A549 (cell line): ENCODE results near the gene EBLN2. TPM values are rescaled to one million over a fixed set of nuclear protein-coding genes. Genes with fewer than 3 reads are reported as not detected.

ENCODE experiments used
- ATAC-seq, 2 experiments: fragments of 200-7000 bp in 1 of 2; fragments of >200 bp in 1 of 2; cut with Nextera tagmentation in 1 of 2; cut with Tn5 transposase in 1 of 2; 3 replicates each; pipeline versions ENCODE4 v1.8.0 to v1.9.1; 2018 to 2020; ENCODE audit warnings: mild to moderate bottlenecking in 1 of 2, moderate library complexity in 1 of 2
- CTCF ChIA-PET: fragments of 300-600 bp; sonication (Branson Sonifier 250); formaldehyde crosslinking; extraction: SDS; loops from one replicate; lab custom pipeline; 2021; ENCODE audit warnings: antibody characterized with exemption, inconsistent platforms; lab: Yijun Ruan, JAX
- POLR2A ChIA-PET: fragments of 350-600 bp; formaldehyde crosslinking; extraction: SDS; loops from one replicate; lab custom pipeline; 2021; ENCODE audit warnings: antibody characterized with exemption, inconsistent platforms; lab: Yijun Ruan, JAX
- DNase-seq, 2 experiments: peaks; one replicate each; pipeline versions ENCODE4 v3.0.0 to v3.0.0-alpha.2; 2011 to 2016; ENCODE audit warnings: low read depth in 1 of 2, low spot score in 1 of 2
- FAIRE-seq: peaks from 2 replicates; lab custom pipeline; 2011; peaks lifted over from hg19 to GRCh38; lab: Jason Lieb, UNC
- H3K27ac ChIP-seq, 2 experiments: fragments of >200 bp; sonication (Bioruptor Twin); formaldehyde crosslinking; 3 replicates each; pipeline ENCODE4 v1.5.1; 2016 to 2017
- H3K4me1 ChIP-seq: fragments of >200 bp; sonication (Bioruptor Twin); formaldehyde crosslinking; 3 replicates; pipeline ENCODE4 v1.6.1; 2016
- H3K4me2 ChIP-seq: fragments of >200 bp; sonication (Bioruptor Twin); formaldehyde crosslinking; 3 replicates; pipeline ENCODE4 v1.6.1; 2016
- H3K4me3 ChIP-seq: fragments of >200 bp; sonication (Bioruptor Twin); formaldehyde crosslinking; 3 replicates; pipeline ENCODE4 v1.5.1; 2016
- H3K9me3 ChIP-seq: fragments of >200 bp; sonication (Bioruptor Twin); formaldehyde crosslinking; 3 replicates; pipeline ENCODE4 v1.6.1; 2016
- BCL3 ChIP-seq: fragments of >200 bp; sonication (Bioruptor Twin); formaldehyde crosslinking; IDR thresholded peaks from 3 replicates; pipeline ENCODE4 v1.6.1; 2016
- CBX8 ChIP-seq: fragments of 200-600 bp; sonication (generic); IDR thresholded peaks from 2 replicates; pipeline ENCODE4 v1.6.1; 2016
- CEBPB ChIP-seq, 2 experiments: fragments of >200 bp in 1 of 2; sonication (Bioruptor Twin) in 1 of 2; formaldehyde crosslinking in 1 of 2; IDR thresholded peaks; 2 replicates each; pipeline ENCODE4 v1.6.1; 2012 to 2016
- CHD2 ChIP-seq: fragments of 150-350 bp; IDR thresholded peaks from 2 replicates; pipeline ENCODE4 v1.6.1; 2014; ENCODE audit warnings: low read length; ENCODE audit not compliant: partially characterized antibody
- CTCF ChIP-seq: fragments of >200 bp; sonication (Bioruptor Twin); formaldehyde crosslinking; IDR thresholded peaks from 3 replicates; pipeline ENCODE4 v1.5.1; 2016
- ESRRA ChIP-seq: fragments of 150-350 bp; IDR thresholded peaks from 2 replicates; pipeline ENCODE4 v1.6.1; 2014; ENCODE audit warnings: mild to moderate bottlenecking, low read length, borderline replicate concordance
- HDAC2 ChIP-seq: fragments of 200-600 bp; sonication (generic); IDR thresholded peaks from 2 replicates; pipeline ENCODE4 v1.6.1; 2016
- HES2 ChIP-seq: fragments of >200 bp; sonication (Bioruptor Twin); formaldehyde crosslinking; IDR thresholded peaks from 2 replicates; pipeline ENCODE4 v1.6.1; 2016
- HMGXB4 ChIP-seq: fragments of 250-450 bp; sonication (Bioruptor Pico); IDR thresholded peaks from 2 replicates; pipeline ENCODE4 v1.5.0; 2021; ENCODE audit warnings: mild to moderate bottlenecking, moderate library complexity, borderline replicate concordance
- HOXB5 ChIP-seq: fragments of 250-450 bp; sonication (Bioruptor Pico); IDR thresholded peaks from 2 replicates; pipeline ENCODE4 v1.5.0; 2020; ENCODE audit warnings: mild to moderate bottlenecking, moderate library complexity
- MYC ChIP-seq: IDR thresholded peaks from 2 replicates; pipeline ENCODE4 v1.6.1; 2012; ENCODE audit warnings: mild to moderate bottlenecking, inconsistent platforms, low read length, improper control_type of control experiment, borderline replicate concordance
- NFE2L2 ChIP-seq: fragments of 150-350 bp; conservative IDR thresholded peaks from 2 replicates; pipeline ENCODE4 v1.6.1; 2014; ENCODE audit warnings: low read length
- NPAS2 ChIP-seq: fragments of 250-450 bp; sonication (Bioruptor Pico); IDR thresholded peaks from 2 replicates; pipeline ENCODE4 v1.8.0; 2022; ENCODE audit warnings: mild to moderate bottlenecking, moderate library complexity, borderline replicate concordance
- PBX3 ChIP-seq: IDR thresholded peaks from 2 replicates; pipeline ENCODE4 v1.6.1; 2012
- POLR2A ChIP-seq: IDR thresholded peaks from 2 replicates; pipeline ENCODE4 v1.6.1; 2012; ENCODE audit warnings: mild to moderate bottlenecking, low read length
- RFX5 ChIP-seq: fragments of 450-650 bp; IDR thresholded peaks from 2 replicates; pipeline ENCODE4 v1.7.1; 2014; ENCODE audit warnings: antibody characterized with exemption, mild to moderate bottlenecking, moderate library complexity
- SREBF2 ChIP-seq: fragments of 450-650 bp; IDR thresholded peaks from 2 replicates; pipeline ENCODE4 v1.6.1; 2014; ENCODE audit warnings: mild to moderate bottlenecking, moderate library complexity
- TFCP2L1 ChIP-seq: fragments of 250-450 bp; sonication (Bioruptor Pico); IDR thresholded peaks from 2 replicates; pipeline ENCODE4 v1.5.0; 2021; ENCODE audit warnings: mild to moderate bottlenecking
- USF2 ChIP-seq: fragments of 450-650 bp; IDR thresholded peaks from 2 replicates; pipeline ENCODE4 v1.6.1; 2014; ENCODE audit warnings: antibody characterized with exemption
- ZFP36 ChIP-seq: fragments of 450-650 bp; IDR thresholded peaks from 2 replicates; pipeline ENCODE4 v1.6.1; 2014; ENCODE audit warnings: borderline replicate concordance; ENCODE audit not compliant: partially characterized antibody
- ZNF302 ChIP-seq: fragments of 250-450 bp; sonication (Bioruptor Pico); IDR thresholded peaks from 2 replicates; pipeline ENCODE4 v1.9.0; 2021; ENCODE audit warnings: inconsistent platforms, mild to moderate bottlenecking, moderate library complexity
- WGBS: methylation state at CpG from one replicate; pipeline ENCODE4 v1.1.6; 2017; ENCODE audit errors: missing lambda C conversion rate; 5-methylcytosine and 5-hydroxymethylcytosine counted together
- polyA plus RNA-seq, 4 experiments: library from polyadenylated mRNA; depleted of rRNA in 3 of 4; stranded (reverse); fragments of >200 nt; fragmentation: RNase III in 1 of 4; extraction: RNeasy Plus Mini Kit Qiagen cat#74134 plus additional on column Dnase treatment in 1 of 4; gene quantifications; 2 replicates in 3 of 4; 3 replicates in 1 of 4; pipeline ENCODE4 v1.2.3, GENCODE V29; 2011 to 2017

The EBLN2 gene
- polyA plus RNA-seq, 2 of the 4 experiments (the other 2 are of a cell fraction): 1.4 to 4.1 TPM

- WGBS: 65% methylated on average over 17 of the region's 17 CpGs
- Histone ChIP-seq H3K9me3 (no peaks in the 10 kb centered on the region), H3K27ac (no peak overlapping the region), H3K4me2 (no peak overlapping the region)
- POLR2A ChIA-PET: no interaction called here
- ATAC-seq (no peak), DNase-seq (no peak)
- TF ChIP-seq HDAC2: no peak
- no peak for TF ChIP-seq CEBPB (IDR thresholded peaks at IDR 0.05)
- no peak for TF ChIP-seq USF2
- no peak for TF ChIP-seq SREBF2
- TF ChIP-seq ZFP36: no peak
- TF ChIP-seq NPAS2 (CRISPR knock-in tag): no peak
- no peak for TF ChIP-seq HES2
- no peak for TF ChIP-seq NFE2L2
- no peak for TF ChIP-seq HMGXB4 (CRISPR knock-in tag)
- TF ChIP-seq PBX3: no peak
- TF ChIP-seq ESRRA: no peak
- TF ChIP-seq MYC: no peak
- no peak for TF ChIP-seq BCL3
- TF ChIP-seq HOXB5 (CRISPR knock-in tag): no peak
- no peak for TF ChIP-seq CBX8
- no peak for TF ChIP-seq CTCF
- TF ChIP-seq POLR2A: no peak
- TF ChIP-seq, all 56 proteins: peak for 0
- H3K4me1 ChIP-seq: no peaks in the 10 kb centered on the region
- CTCF ChIA-PET: interaction anchor here (1.2 to 2.2 kb wide), 4 partner anchors 10 to 229 kb away, joined by 3 to 7 read pairs (median 4); no protein-coding TSS in a partner anchor
- no peak overlapping the region for H3K4me3 ChIP-seq
- no peak for FAIRE-seq
These were observed 18.9 kb downstream of the EBLN2 start for GRCh38 chr3:73080216-73080966.

- H3K4me1 ChIP-seq: no peaks in the 10 kb centered on the region
These were observed 19.7 kb downstream of the EBLN2 start for GRCh38 chr3:73081140-73081539.

More at GRCh38 chr3:73081140-73081539, 19.7 kb downstream of the EBLN2 start:
- H3K4me2 ChIP-seq: no peak overlapping the region
- H3K9me3 ChIP-seq: no peaks in the 10 kb centered on the region
- CTCF ChIA-PET: interaction anchor here (1.6 to 2.2 kb wide), 2 partner anchors 10 to 230 kb away, joined by 3 to 7 read pairs; no protein-coding TSS in a partner anchor
- POLR2A ChIA-PET: no interaction called here
- no peak overlapping the region for H3K4me3 ChIP-seq
- no peak overlapping the region for H3K27ac ChIP-seq
- TF ChIP-seq HMGXB4 (CRISPR knock-in tag) (no peak), TFCP2L1 (no peak), ZNF302 (no peak), RFX5 (no peak), ZFP36 (no peak), CHD2 (no peak)
- TF ChIP-seq, all 56 proteins: peak for 0
- no peak for FAIRE-seq
- no peak for ATAC-seq
- WGBS: 78% methylated on average over 8 of the region's 8 CpGs
- DNase-seq: no peak
